CD4-positive, alpha-beta T cell treated with Interleukin-15 for 1 hour (primary cell): Measurements from ENCODE around the gene FIG4.
"Not testable (repeated sequence)": the region's sequence is repeated elsewhere in the genome, so short reads cannot be mapped to it uniquely, and the experiment has no call there.

Experiments used
- DNase-seq: peaks from one replicate; pipeline ENCODE4 v3.0.0-alpha.2; 2020

FIG4 gene

GRCh38 chr6:109762769-109763441 is 71.8 kb downstream of the FIG4 start:
- DNase-seq, result no peak

GRCh38 chr6:109766167-109766566 is 75.1 kb downstream of the FIG4 start:
- DNase-seq, result no peak

- DNase-seq, result no peak
Measured at GRCh38 chr6:109767961-109768360, 76.9 kb downstream of the FIG4 start.

- DNase-seq, result no peak
Measured at GRCh38 chr6:109768485-109768884, 77.4 kb downstream of the FIG4 start.

- DNase-seq, result no peak
Measured at GRCh38 chr6:109769213-109769612, 78.1 kb downstream of the FIG4 start.

GRCh38 chr6:109770047-109770446 is 79.0 kb downstream of the FIG4 start:
- no peak for DNase-seq

GRCh38 chr6:109770779-109771178 is 79.7 kb downstream of the FIG4 start:
- no peak for DNase-seq

- DNase-seq, result not testable (repeated sequence)
Measured at GRCh38 chr6:109771939-109772755, 81.1 kb downstream of the FIG4 start.

GRCh38 chr6:109772883-109773431 is 81.9 kb downstream of the FIG4 start:
- DNase-seq, result no peak

- no peak for DNase-seq
Measured at GRCh38 chr6:109781001-109781400, 89.9 kb downstream of the FIG4 start.

- no peak for DNase-seq
Measured at GRCh38 chr6:109782491-109782999, 91.4 kb downstream of the FIG4 start.

- no peak for DNase-seq
Measured at GRCh38 chr6:109783250-109783986, 92.3 kb downstream of the FIG4 start.

- no peak for DNase-seq
Measured at GRCh38 chr6:109787312-109787711, 96.2 kb downstream of the FIG4 start.

GRCh38 chr6:109788687-109789086 is 97.6 kb downstream of the FIG4 start:
- no peak for DNase-seq

GRCh38 chr6:109790131-109790530 is 99.0 kb downstream of the FIG4 start:
- DNase-seq, result no peak

GRCh38 chr6:109791301-109791700 is 100.2 kb downstream of the FIG4 start:
- DNase-seq, result no peak

- no peak for DNase-seq
Measured at GRCh38 chr6:109793021-109793420, 101.9 kb downstream of the FIG4 start.

- no peak for DNase-seq
Measured at GRCh38 chr6:109793792-109794191, 102.7 kb downstream of the FIG4 start.

- no peak for DNase-seq
Measured at GRCh38 chr6:109794201-109794923, 103.3 kb downstream of the FIG4 start.

GRCh38 chr6:109795994-109796555 is 105.0 kb downstream of the FIG4 start:
- DNase-seq, result no peak

- no peak for DNase-seq
Measured at GRCh38 chr6:109799129-109799528, 108.0 kb downstream of the FIG4 start.

GRCh38 chr6:109799664-109800063 is 108.6 kb downstream of the FIG4 start:
- DNase-seq, result no peak
